ENCODE measurements around the gene CBX7. TPM values are rescaled to one million over a fixed set of nuclear protein-coding genes. Genes with fewer than 3 reads are reported as not detected.

The CBX7 gene
- total RNA-seq, 1 experiment from 2014 or later: 1.7 TPM

- Histone ChIP-seq H3K27ac (ENCODE audit: low read length) (no peak overlapping the region), H3K36me3 (ENCODE audit: insufficient read depth, low read length) (no peaks in the 10 kb centered on the region), H3K9me2 (replicated peaks; ENCODE audit: insufficient read depth, low read length) (no peaks in the 10 kb centered on the region), H3K4me1 (ENCODE audit: low read length) (no peaks in the 10 kb centered on the region), H3K4me2 (ENCODE audit: low read depth, low read length, poor library complexity, severe bottlenecking) (no peak overlapping the region), H3K9ac (ENCODE audit: low read length) (no peak overlapping the region), H4K20me1 (ENCODE audit: insufficient read depth, low read depth, low read length) (no peaks in the 10 kb centered on the region), H3K79me2 (ENCODE audit: low read length) (no peaks in the 10 kb centered on the region), H2AFZ (ENCODE audit: low read length) (no peak overlapping the region), H3K9me3 (ENCODE audit: low read length) (no peaks in the 10 kb centered on the region), H3K4me3 (ENCODE audit: low read length) (no peak overlapping the region), H3K27me3 (ENCODE audit: low read length) (no peaks in the 10 kb centered on the region)
- no peak for DNase-seq
Measured at GRCh38 chr22:39134366-39135091, 18.0 kb downstream of the CBX7 start.

- no peaks in the 10 kb centered on the region for H3K9me3 ChIP-seq (ENCODE audit: low read length)
- H3K27me3 ChIP-seq (ENCODE audit: low read length): no peaks in the 10 kb centered on the region
- H3K4me3 ChIP-seq (ENCODE audit: low read length): no peak overlapping the region
- no peak for DNase-seq
- no peak overlapping the region for H2AFZ ChIP-seq (ENCODE audit: low read length)
- no peaks in the 10 kb centered on the region for H3K36me3 ChIP-seq (ENCODE audit: insufficient read depth, low read length)
- no peaks in the 10 kb centered on the region for H3K4me1 ChIP-seq (ENCODE audit: low read length)
- H3K79me2 ChIP-seq (ENCODE audit: low read length): no peaks in the 10 kb centered on the region
- H3K9me2 ChIP-seq (replicated peaks; ENCODE audit: insufficient read depth, low read length): no peaks in the 10 kb centered on the region
- H4K20me1 ChIP-seq (ENCODE audit: insufficient read depth, low read depth, low read length): no peaks in the 10 kb centered on the region
- H3K9ac ChIP-seq (ENCODE audit: low read length): no peak overlapping the region
- H3K4me2 ChIP-seq (ENCODE audit: low read depth, low read length, poor library complexity, severe bottlenecking): no peak overlapping the region
- H3K27ac ChIP-seq (ENCODE audit: low read length): no peak overlapping the region
Measured at GRCh38 chr22:39133871-39134270, 18.6 kb downstream of the CBX7 start.

GRCh38 chr22:39132871-39133524, 19.5 kb downstream of the CBX7 start:
- Histone ChIP-seq H3K27me3 (ENCODE audit: low read length) (no peaks in the 10 kb centered on the region), H3K27ac (ENCODE audit: low read length) (no peak overlapping the region)

GRCh38 chr22:39132281-39132680, 20.2 kb downstream of the CBX7 start:
- H3K27me3 ChIP-seq (ENCODE audit: low read length): no peaks in the 10 kb centered on the region
- H2AFZ ChIP-seq (ENCODE audit: low read length): no peak overlapping the region
- no peak overlapping the region for H3K4me3 ChIP-seq (ENCODE audit: low read length)
- no peaks in the 10 kb centered on the region for H3K36me3 ChIP-seq (ENCODE audit: insufficient read depth, low read length)
- H3K4me2 ChIP-seq (ENCODE audit: low read depth, low read length, poor library complexity, severe bottlenecking): no peak overlapping the region
- no peaks in the 10 kb centered on the region for H3K9me2 ChIP-seq (replicated peaks; ENCODE audit: insufficient read depth, low read length)
- H3K27ac ChIP-seq (ENCODE audit: low read length): no peak overlapping the region
- no peaks in the 10 kb centered on the region for H3K79me2 ChIP-seq (ENCODE audit: low read length)
- no peaks in the 10 kb centered on the region for H4K20me1 ChIP-seq (ENCODE audit: insufficient read depth, low read depth, low read length)
- DNase-seq: no peak
- H3K4me1 ChIP-seq (ENCODE audit: low read length): no peaks in the 10 kb centered on the region
- no peaks in the 10 kb centered on the region for H3K9me3 ChIP-seq (ENCODE audit: low read length)
- H3K9ac ChIP-seq (ENCODE audit: low read length): no peak overlapping the region

More at GRCh38 chr22:39132871-39133524, 19.5 kb downstream of the CBX7 start:
- DNase-seq: no peak
- H3K4me2 ChIP-seq (ENCODE audit: low read depth, low read length, poor library complexity, severe bottlenecking): no peak overlapping the region
- H3K4me1 ChIP-seq (ENCODE audit: low read length): no peaks in the 10 kb centered on the region
- no peaks in the 10 kb centered on the region for H3K36me3 ChIP-seq (ENCODE audit: insufficient read depth, low read length)
- no peak overlapping the region for H2AFZ ChIP-seq (ENCODE audit: low read length)
- H3K79me2 ChIP-seq (ENCODE audit: low read length): no peaks in the 10 kb centered on the region
- no peak overlapping the region for H3K9ac ChIP-seq (ENCODE audit: low read length)
- no peaks in the 10 kb centered on the region for H3K9me3 ChIP-seq (ENCODE audit: low read length)
- no peaks in the 10 kb centered on the region for H4K20me1 ChIP-seq (ENCODE audit: insufficient read depth, low read depth, low read length)
- no peak overlapping the region for H3K4me3 ChIP-seq (ENCODE audit: low read length)
- H3K9me2 ChIP-seq (replicated peaks; ENCODE audit: insufficient read depth, low read length): no peaks in the 10 kb centered on the region

- Histone ChIP-seq H3K27me3 (ENCODE audit: low read length) (no peaks in the 10 kb centered on the region), H3K9me3 (ENCODE audit: low read length) (no peaks in the 10 kb centered on the region), H3K4me1 (ENCODE audit: low read length) (no peaks in the 10 kb centered on the region), H2AFZ (ENCODE audit: low read length) (no peak overlapping the region), H3K9me2 (replicated peaks; ENCODE audit: insufficient read depth, low read length) (no peaks in the 10 kb centered on the region), H3K9ac (ENCODE audit: low read length) (no peak overlapping the region), H3K27ac (ENCODE audit: low read length) (no peak overlapping the region), H3K79me2 (ENCODE audit: low read length) (no peaks in the 10 kb centered on the region), H3K4me2 (ENCODE audit: low read depth, low read length, poor library complexity, severe bottlenecking) (no peak overlapping the region), H3K36me3 (ENCODE audit: insufficient read depth, low read length) (no peaks in the 10 kb centered on the region), H4K20me1 (ENCODE audit: insufficient read depth, low read depth, low read length) (no peaks in the 10 kb centered on the region), H3K4me3 (ENCODE audit: low read length) (no peak overlapping the region)
- DNase-seq: no peak
Measured at GRCh38 chr22:39130892-39131855, 21.3 kb downstream of the CBX7 start.

- H3K9ac ChIP-seq (ENCODE audit: low read length): no peak overlapping the region
- DNase-seq: no peak
Measured at GRCh38 chr22:39130152-39130704, 22.3 kb downstream of the CBX7 start.

GRCh38 chr22:39129746-39130145, 22.7 kb downstream of the CBX7 start:
- H3K4me2 ChIP-seq (ENCODE audit: low read depth, low read length, poor library complexity, severe bottlenecking): no peak overlapping the region
- no peaks in the 10 kb centered on the region for H3K36me3 ChIP-seq (ENCODE audit: insufficient read depth, low read length)
- H3K4me1 ChIP-seq (ENCODE audit: low read length): no peaks in the 10 kb centered on the region
- H3K9ac ChIP-seq (ENCODE audit: low read length): no peak overlapping the region
- H4K20me1 ChIP-seq (ENCODE audit: insufficient read depth, low read depth, low read length): no peaks in the 10 kb centered on the region
- H3K4me3 ChIP-seq (ENCODE audit: low read length): no peak overlapping the region
- H2AFZ ChIP-seq (ENCODE audit: low read length): no peak overlapping the region
- H3K27ac ChIP-seq (ENCODE audit: low read length): no peak overlapping the region
- no peaks in the 10 kb centered on the region for H3K9me2 ChIP-seq (replicated peaks; ENCODE audit: insufficient read depth, low read length)
- no peak for DNase-seq
- no peaks in the 10 kb centered on the region for H3K79me2 ChIP-seq (ENCODE audit: low read length)
- no peaks in the 10 kb centered on the region for H3K27me3 ChIP-seq (ENCODE audit: low read length)
- no peaks in the 10 kb centered on the region for H3K9me3 ChIP-seq (ENCODE audit: low read length)

More at GRCh38 chr22:39130152-39130704, 22.3 kb downstream of the CBX7 start:
- no peak overlapping the region for H3K4me3 ChIP-seq (ENCODE audit: low read length)
- H3K4me2 ChIP-seq (ENCODE audit: low read depth, low read length, poor library complexity, severe bottlenecking): no peak overlapping the region
- no peaks in the 10 kb centered on the region for H3K9me2 ChIP-seq (replicated peaks; ENCODE audit: insufficient read depth, low read length)
- no peaks in the 10 kb centered on the region for H3K9me3 ChIP-seq (ENCODE audit: low read length)
- H2AFZ ChIP-seq (ENCODE audit: low read length): no peak overlapping the region
- no peaks in the 10 kb centered on the region for H3K36me3 ChIP-seq (ENCODE audit: insufficient read depth, low read length)
- no peaks in the 10 kb centered on the region for H3K4me1 ChIP-seq (ENCODE audit: low read length)
- no peaks in the 10 kb centered on the region for H4K20me1 ChIP-seq (ENCODE audit: insufficient read depth, low read depth, low read length)
- no peaks in the 10 kb centered on the region for H3K27me3 ChIP-seq (ENCODE audit: low read length)
- no peak overlapping the region for H3K27ac ChIP-seq (ENCODE audit: low read length)
- no peaks in the 10 kb centered on the region for H3K79me2 ChIP-seq (ENCODE audit: low read length)

GRCh38 chr22:39129081-39129480, 23.4 kb downstream of the CBX7 start:
- Histone ChIP-seq H3K27ac (ENCODE audit: low read length) (no peak overlapping the region), H3K4me1 (ENCODE audit: low read length) (no peaks in the 10 kb centered on the region), H4K20me1 (ENCODE audit: insufficient read depth, low read depth, low read length) (no peaks in the 10 kb centered on the region), H3K4me2 (ENCODE audit: low read depth, low read length, poor library complexity, severe bottlenecking) (no peak overlapping the region), H3K4me3 (ENCODE audit: low read length) (no peak overlapping the region), H3K36me3 (ENCODE audit: insufficient read depth, low read length) (no peaks in the 10 kb centered on the region), H3K9ac (ENCODE audit: low read length) (no peak overlapping the region), H2AFZ (ENCODE audit: low read length) (no peak overlapping the region), H3K79me2 (ENCODE audit: low read length) (no peaks in the 10 kb centered on the region), H3K9me2 (replicated peaks; ENCODE audit: insufficient read depth, low read length) (no peaks in the 10 kb centered on the region), H3K27me3 (ENCODE audit: low read length) (no peaks in the 10 kb centered on the region), H3K9me3 (ENCODE audit: low read length) (no peaks in the 10 kb centered on the region)
- DNase-seq: no peak
